OCI-LY7 (cell line): ENCODE results near the gene CD44.

Experiments used
- EZH2phosphoT487 ChIP-seq: fragments of 200-600 bp; sonication (generic); IDR thresholded peaks from 2 replicates; pipeline ENCODE4 v1.6.1; 2018; ENCODE audit warnings: low read depth, borderline replicate concordance, mild to moderate bottlenecking, mixed run types, antibody characterized with exemption, low read length, moderate library complexity, mixed read lengths
- TF ChIP-seq, protein P1 (sequence below): fragments of 200-600 bp; sonication (generic); conservative IDR thresholded peaks from 2 replicates; pipeline ENCODE4 v1.5.1; 2014; ENCODE audit warnings: mild to moderate bottlenecking, antibody characterized with exemption, low read length, moderate library complexity, mixed read lengths

DNA sequence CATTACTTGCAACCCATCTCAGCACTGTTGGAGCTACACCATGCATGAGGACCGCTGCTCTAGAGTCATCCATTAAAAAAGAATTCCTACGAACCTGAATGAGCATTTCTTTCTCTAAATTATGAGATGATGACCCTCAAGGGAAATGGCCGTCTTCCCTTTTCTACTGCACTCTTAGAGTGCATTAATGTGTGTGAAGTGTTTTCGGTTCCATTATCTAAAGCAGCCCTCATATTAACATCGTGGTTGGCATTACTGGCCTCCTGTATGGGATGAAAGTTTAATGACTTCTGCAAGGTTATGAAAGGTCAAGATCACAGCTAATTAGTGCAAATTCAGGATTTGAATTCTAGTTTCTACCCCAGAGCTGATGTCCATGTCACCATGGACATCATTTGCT, 16.7 kb downstream of the CD44 start:
- TF ChIP-seq, protein P1, sequence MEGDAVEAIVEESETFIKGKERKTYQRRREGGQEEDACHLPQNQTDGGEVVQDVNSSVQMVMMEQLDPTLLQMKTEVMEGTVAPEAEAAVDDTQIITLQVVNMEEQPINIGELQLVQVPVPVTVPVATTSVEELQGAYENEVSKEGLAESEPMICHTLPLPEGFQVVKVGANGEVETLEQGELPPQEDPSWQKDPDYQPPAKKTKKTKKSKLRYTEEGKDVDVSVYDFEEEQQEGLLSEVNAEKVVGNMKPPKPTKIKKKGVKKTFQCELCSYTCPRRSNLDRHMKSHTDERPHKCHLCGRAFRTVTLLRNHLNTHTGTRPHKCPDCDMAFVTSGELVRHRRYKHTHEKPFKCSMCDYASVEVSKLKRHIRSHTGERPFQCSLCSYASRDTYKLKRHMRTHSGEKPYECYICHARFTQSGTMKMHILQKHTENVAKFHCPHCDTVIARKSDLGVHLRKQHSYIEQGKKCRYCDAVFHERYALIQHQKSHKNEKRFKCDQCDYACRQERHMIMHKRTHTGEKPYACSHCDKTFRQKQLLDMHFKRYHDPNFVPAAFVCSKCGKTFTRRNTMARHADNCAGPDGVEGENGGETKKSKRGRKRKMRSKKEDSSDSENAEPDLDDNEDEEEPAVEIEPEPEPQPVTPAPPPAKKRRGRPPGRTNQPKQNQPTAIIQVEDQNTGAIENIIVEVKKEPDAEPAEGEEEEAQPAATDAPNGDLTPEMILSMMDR: no peak
- no peak for TF ChIP-seq EZH2phosphoT487
